Activated CD8-positive, alpha-beta memory T cell treated with anti-CD3 and anti-CD28 coated beads, Interleukin-2, amount 50 U/mL, for 1 hour (primary cell): ENCODE data around the gene ZFP57.

Experiments used
- DNase-seq: peaks from one replicate; pipeline ENCODE4 v3.0.0-alpha.2; 2020; ENCODE audit errors: extremely low read depth

ZFP57 gene

DNA sequence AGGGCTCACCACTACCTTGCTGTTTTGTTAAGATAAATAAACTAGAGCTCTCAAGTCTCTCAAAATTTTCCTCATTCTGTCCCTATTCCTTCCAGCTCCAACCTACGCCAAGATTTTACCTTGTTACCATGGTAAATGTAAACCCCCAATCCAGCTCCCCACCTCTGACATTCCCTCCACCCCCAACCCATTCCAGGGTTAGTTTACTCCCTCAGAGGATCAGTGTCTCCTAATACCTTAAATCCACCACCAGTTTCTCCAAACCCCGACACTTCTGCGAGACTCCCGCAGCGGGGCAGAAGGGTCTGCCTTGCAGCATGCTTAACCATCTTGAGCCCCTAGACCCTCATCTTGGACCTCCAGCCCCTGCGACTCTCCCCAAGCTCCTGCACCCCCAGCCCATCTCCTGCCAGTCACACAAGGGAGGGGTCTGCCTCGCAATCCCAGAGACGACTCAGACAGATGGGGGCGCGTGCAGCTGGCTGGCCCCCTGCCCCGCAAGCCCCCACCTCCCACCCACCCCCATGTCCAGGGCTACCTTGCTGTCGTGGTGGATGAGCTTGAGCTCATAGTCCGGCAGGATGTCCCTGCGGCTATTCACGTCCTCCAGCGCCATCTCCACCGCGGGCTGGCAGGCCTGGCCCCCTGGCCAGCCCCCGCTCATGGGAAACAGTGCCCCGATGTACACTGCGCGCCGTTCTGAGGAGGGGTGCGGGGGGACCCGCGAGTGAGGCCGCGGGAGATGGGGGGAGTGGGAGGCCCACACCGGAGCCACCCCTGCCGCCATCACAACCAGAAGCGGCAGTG is 53.8 kb downstream of the ZFP57 start:
- no peak for DNase-seq

DNA sequence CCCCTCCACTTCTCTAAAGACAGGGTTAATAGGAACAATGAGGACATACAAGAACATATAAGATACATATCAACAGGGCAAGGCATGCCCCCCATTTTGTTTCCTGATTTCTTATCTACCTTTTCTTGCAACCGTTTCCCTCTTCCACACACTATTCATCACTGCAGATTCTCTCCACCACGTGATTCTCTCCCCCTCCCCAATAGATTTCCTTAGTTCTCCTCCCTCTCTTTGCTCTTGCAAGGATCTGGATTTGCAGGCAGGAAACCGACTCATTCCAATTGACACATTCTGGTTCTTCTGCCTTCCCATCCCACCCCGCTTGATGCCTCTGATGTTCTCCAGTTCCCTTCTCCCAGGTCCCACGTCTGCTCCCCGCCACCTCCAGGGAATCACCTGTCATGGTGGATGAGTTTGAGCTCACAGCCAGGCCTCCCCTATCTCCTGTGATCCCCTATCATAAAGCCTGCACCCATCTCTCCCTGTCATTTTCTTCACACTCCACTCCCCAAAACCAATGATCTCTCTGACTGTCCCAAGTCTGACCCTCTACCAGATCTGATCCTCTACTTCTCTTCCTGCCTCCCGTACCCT is 55.5 kb downstream of the ZFP57 start:
- DNase-seq = no peak

DNA sequence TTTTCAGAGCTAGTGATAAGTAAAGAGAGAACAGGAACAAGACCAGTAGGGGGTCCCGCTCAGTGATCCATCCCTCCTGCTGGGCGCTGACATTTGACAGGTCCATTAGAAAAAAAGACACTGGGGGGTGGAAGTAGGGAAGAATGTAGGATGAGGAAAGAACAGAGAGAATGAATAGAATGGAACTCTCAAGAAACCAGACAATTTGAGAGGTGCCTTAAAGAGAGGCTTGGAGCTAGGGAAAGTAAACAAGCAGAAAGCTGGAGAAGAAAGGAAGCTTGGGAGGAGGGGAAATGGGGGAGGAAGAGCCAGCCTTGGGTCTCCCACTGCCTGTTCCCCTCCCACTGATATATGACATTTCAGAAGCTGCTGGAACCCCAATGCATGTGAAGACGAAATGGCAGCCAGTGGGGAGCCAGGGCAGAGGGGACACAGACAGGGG is 56.4 kb downstream of the ZFP57 start:
- DNase-seq = no peak
